Activated T-cell treated with anti-CD3 and anti-CD28 coated beads for 1 hour (primary cell): ENCODE data around the gene PRSS56.
"Not testable (repeated sequence)": the region's sequence is repeated elsewhere in the genome, so short reads cannot be mapped to it uniquely, and the experiment has no call there.

Experiments used
- DNase-seq: peaks from one replicate; pipeline ENCODE4 v3.0.0-alpha.2; 2020; ENCODE audit warnings: low read depth

Gene PRSS56

GRCh38 chr2:232525791-232526371 is 5.7 kb downstream of the PRSS56 start, which contains the start of gene CHRND:
Gene CHRND, plus strand, starts transcription at chr2:232526160. Its CDS starts 56 bp downstream, at chr2:232526216.
- no peak for DNase-seq

GRCh38 chr2:232526372-232526941 is 6.3 kb downstream of the PRSS56 start:
- DNase-seq: no peak

- no peak for DNase-seq
These were observed 7.8 kb downstream of the PRSS56 start for GRCh38 chr2:232527905-232528470.

- DNase-seq: no peak
These were observed 8.7 kb downstream of the PRSS56 start for GRCh38 chr2:232528746-232529460.

GRCh38 chr2:232529806-232530547 is 9.8 kb downstream of the PRSS56 start:
- no peak for DNase-seq

- DNase-seq: no peak
These were observed 10.6 kb downstream of the PRSS56 start for GRCh38 chr2:232530626-232531260.

GRCh38 chr2:232532419-232532818 is 12.2 kb downstream of the PRSS56 start:
- DNase-seq: no peak

- not testable (repeated sequence) for DNase-seq
These were observed 12.6 kb downstream of the PRSS56 start for GRCh38 chr2:232532821-232533220.

GRCh38 chr2:232533944-232534710 is 13.9 kb downstream of the PRSS56 start:
- no peak for DNase-seq

GRCh38 chr2:232534940-232535651 is 14.9 kb downstream of the PRSS56 start:
- DNase-seq: no peak

- DNase-seq: no peak
These were observed 15.8 kb downstream of the PRSS56 start for GRCh38 chr2:232535761-232536530.

GRCh38 chr2:232537079-232537478 is 16.9 kb downstream of the PRSS56 start:
- DNase-seq: no peak

- DNase-seq: no peak
These were observed 17.3 kb downstream of the PRSS56 start for GRCh38 chr2:232537499-232537898.

GRCh38 chr2:232538671-232539070 is 18.5 kb downstream of the PRSS56 start:
- no peak for DNase-seq

- no peak for DNase-seq
These were observed 19.4 kb downstream of the PRSS56 start, which contains the start of gene CHRNG for GRCh38 chr2:232539298-232540231. Gene CHRNG, plus strand, starts transcription at chr2:232539692. Its CDS starts 56 bp downstream, at chr2:232539748.

- DNase-seq: no peak
These were observed 20.4 kb downstream of the PRSS56 start for GRCh38 chr2:232540441-232541041.

- no peak for DNase-seq
These were observed 21.2 kb downstream of the PRSS56 start for GRCh38 chr2:232541195-232541960.
